GM10266 (cell line): ENCODE data around the gene OSBPL10.
"Not testable (repeated sequence)": the region's sequence is repeated elsewhere in the genome, so short reads cannot be mapped to it uniquely, and the experiment has no call there.

Experiments used
- DNase-seq: peaks from one replicate; pipeline ENCODE4 v3.0.0; 2012; ENCODE audit errors: extremely low spot score
- CTCF ChIP-seq: IDR thresholded peaks from 2 replicates; pipeline ENCODE4 v1.5.1; 2012; ENCODE audit warnings: mild to moderate bottlenecking, low read depth; ENCODE audit not compliant: control insufficient read depth, insufficient read depth; ENCODE audit errors: missing control alignments

Gene OSBPL10

GRCh38 chr3:31785734-31786133 is 195.3 kb downstream of the OSBPL10 start:
- TF ChIP-seq CTCF = no peak
- no peak for DNase-seq

- no peak for TF ChIP-seq CTCF
- no peak for DNase-seq
Measured at GRCh38 chr3:31785286-31785685, 195.8 kb downstream of the OSBPL10 start.

- not testable (repeated sequence) for DNase-seq
Measured at GRCh38 chr3:31783851-31784250, 197.2 kb downstream of the OSBPL10 start.

GRCh38 chr3:31782306-31782705 is 198.8 kb downstream of the OSBPL10 start:
- not testable (repeated sequence) for DNase-seq

- no peak for TF ChIP-seq CTCF
- DNase-seq = no peak
Measured at GRCh38 chr3:31779514-31779913, 201.5 kb downstream of the OSBPL10 start.

GRCh38 chr3:31777887-31778286 is 203.2 kb downstream of the OSBPL10 start:
- TF ChIP-seq CTCF = no peak
- no peak for DNase-seq

- TF ChIP-seq CTCF = no peak
- no peak for DNase-seq
Measured at GRCh38 chr3:31777092-31777491, 204.0 kb downstream of the OSBPL10 start.

GRCh38 chr3:31776016-31776415 is 205.0 kb downstream of the OSBPL10 start:
- no peak for DNase-seq
- no peak for TF ChIP-seq CTCF
